Muscle of back (tissue), 11 donors: Measurements from ENCODE around the gene HIPK1. TPM values are rescaled to one million over a fixed set of nuclear protein-coding genes. Genes with fewer than 3 reads are reported as not detected.

ENCODE experiments used
- DNase-seq, 3 donors: peaks; one replicate each; pipeline versions ENCODE4 v3.0.0 to v3.0.0-alpha.2; 2013
- polyA plus RNA-seq, 10 donors: library from polyadenylated mRNA; unstranded; fragments of 120-200 nt; gene quantifications; one replicate each; pipeline ENCODE4 v1.2.1, GENCODE V29; 2013; ENCODE audit not compliant: insufficient read length in 10 of 10

Gene HIPK1
- polyA plus RNA-seq, 10 donors: 26.5 to 37.3 (median 30.9) TPM

GRCh38 chr1:113912594-113913311 is 16.4 kb upstream of the HIPK1 start:
- peak; percentile 75 to 76 (median 75) for DNase-seq

- no peak for DNase-seq
Measured at GRCh38 chr1:113913312-113913668, 15.8 kb upstream of the HIPK1 start.

- peak in 1 of 3 donors; percentile 4 for DNase-seq
Measured at GRCh38 chr1:113913887-113914664, 15.0 kb upstream of the HIPK1 start.

GRCh38 chr1:113916974-113917373 is 12.2 kb upstream of the HIPK1 start:
- DNase-seq: no peak

GRCh38 chr1:113917400-113918082 is 11.6 kb upstream of the HIPK1 start:
- no peak for DNase-seq

GRCh38 chr1:113918243-113918642 is 10.9 kb upstream of the HIPK1 start:
- DNase-seq: no peak

- no peak for DNase-seq
Measured at GRCh38 chr1:113922957-113923356, 6.2 kb upstream of the HIPK1 start.

GRCh38 chr1:113924473-113924872 is 4.7 kb upstream of the HIPK1 start:
- DNase-seq: no peak

- no peak for DNase-seq
Measured at GRCh38 chr1:113928187-113928930, 765 bp upstream of the HIPK1 start.

GRCh38 chr1:113929750-113930498 is 800 bp downstream of the HIPK1 start:
- peak in 2 of 3 donors; percentile 44 to 80 for DNase-seq

GRCh38 chr1:113930499-113931161 is 1.5 kb downstream of the HIPK1 start:
- peak; percentile 35 to 70 (median 48) for DNase-seq

GRCh38 chr1:113931451-113931851 is 2.3 kb downstream of the HIPK1 start:
- no peak for DNase-seq

- no peak for DNase-seq
Measured at GRCh38 chr1:113934006-113934405, 4.9 kb downstream of the HIPK1 start.

GRCh38 chr1:113934511-113935055 is 5.5 kb downstream of the HIPK1 start:
- DNase-seq: no peak

GRCh38 chr1:113935176-113935575 is 6.1 kb downstream of the HIPK1 start:
- no peak for DNase-seq

GRCh38 chr1:113935970-113936369 is 6.8 kb downstream of the HIPK1 start:
- DNase-seq: no peak

- no peak for DNase-seq
Measured at GRCh38 chr1:113937146-113937545, 8.0 kb downstream of the HIPK1 start.

- DNase-seq: no peak
Measured at GRCh38 chr1:113938192-113938591, 9.1 kb downstream of the HIPK1 start.

- DNase-seq: no peak
Measured at GRCh38 chr1:113940365-113941244, 11.5 kb downstream of the HIPK1 start.
